ENCODE data around the gene GABRR3. TPM values are rescaled to one million over a fixed set of nuclear protein-coding genes. Genes with fewer than 3 reads are reported as not detected.

The GABRR3 gene
- total RNA-seq, 3 donors from 2014 or later = not detected

- no peak overlapping the region for H3K4me3 ChIP-seq
- DNase-seq (ENCODE audit: low spot score in 2 of 2) = no peak
- no peak overlapping the region for H3K27ac ChIP-seq
- H3K36me3 ChIP-seq = no peaks in the 10 kb centered on the region
- TF ChIP-seq, protein P1, sequence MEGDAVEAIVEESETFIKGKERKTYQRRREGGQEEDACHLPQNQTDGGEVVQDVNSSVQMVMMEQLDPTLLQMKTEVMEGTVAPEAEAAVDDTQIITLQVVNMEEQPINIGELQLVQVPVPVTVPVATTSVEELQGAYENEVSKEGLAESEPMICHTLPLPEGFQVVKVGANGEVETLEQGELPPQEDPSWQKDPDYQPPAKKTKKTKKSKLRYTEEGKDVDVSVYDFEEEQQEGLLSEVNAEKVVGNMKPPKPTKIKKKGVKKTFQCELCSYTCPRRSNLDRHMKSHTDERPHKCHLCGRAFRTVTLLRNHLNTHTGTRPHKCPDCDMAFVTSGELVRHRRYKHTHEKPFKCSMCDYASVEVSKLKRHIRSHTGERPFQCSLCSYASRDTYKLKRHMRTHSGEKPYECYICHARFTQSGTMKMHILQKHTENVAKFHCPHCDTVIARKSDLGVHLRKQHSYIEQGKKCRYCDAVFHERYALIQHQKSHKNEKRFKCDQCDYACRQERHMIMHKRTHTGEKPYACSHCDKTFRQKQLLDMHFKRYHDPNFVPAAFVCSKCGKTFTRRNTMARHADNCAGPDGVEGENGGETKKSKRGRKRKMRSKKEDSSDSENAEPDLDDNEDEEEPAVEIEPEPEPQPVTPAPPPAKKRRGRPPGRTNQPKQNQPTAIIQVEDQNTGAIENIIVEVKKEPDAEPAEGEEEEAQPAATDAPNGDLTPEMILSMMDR (IDR thresholded peaks at IDR 0.05) = no peak
- TF ChIP-seq POLR2A (IDR thresholded peaks at IDR 0.05) = no peak
- TF ChIP-seq POLR2AphosphoS5 (IDR thresholded peaks at IDR 0.05) = no peak
- intact Hi-C loops (cut with DNase I; ENCODE audit: low total_unique reads) = no loop called here
- no peaks in the 10 kb centered on the region for H3K9me3 ChIP-seq
- H3K27me3 ChIP-seq = peaks cover 0 to 11% of the 10 kb centered on the region in 2 donors
- no peaks in the 10 kb centered on the region for H3K4me1 ChIP-seq
Measured at GRCh38 chr3:98038876-98039275, 3.8 kb upstream of the GABRR3 start.

DNA sequence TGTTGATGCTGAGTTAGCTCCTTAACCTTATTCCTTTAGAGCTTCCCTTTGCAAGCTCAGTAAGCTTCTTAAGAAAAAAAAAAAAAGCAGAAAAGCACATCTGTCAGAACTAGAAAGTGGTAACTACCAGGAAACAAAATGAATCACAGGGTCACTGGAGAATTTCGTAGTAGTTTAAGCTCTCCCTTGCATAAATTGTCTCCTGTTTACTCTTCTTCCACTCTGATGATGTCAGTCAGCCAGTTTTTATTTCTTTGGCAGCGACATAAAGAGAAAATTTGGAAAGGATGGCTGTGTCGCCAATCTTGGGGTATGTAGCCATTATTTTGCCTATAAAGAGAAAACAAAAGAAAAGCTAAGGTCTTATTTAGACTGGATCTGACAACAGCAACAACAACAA is 3.2 kb upstream of the GABRR3 start:
- H3K4me1 ChIP-seq = no peaks in the 10 kb centered on the region
- H3K27ac ChIP-seq = no peak overlapping the region
- DNase-seq (ENCODE audit: low spot score in 2 of 2) = no peak
- TF ChIP-seq POLR2AphosphoS5 (IDR thresholded peaks at IDR 0.05) (no peak), POLR2A (IDR thresholded peaks at IDR 0.05) (no peak)
- TF ChIP-seq, protein P1 (IDR thresholded peaks at IDR 0.05) = no peak
- no peak overlapping the region for H3K4me3 ChIP-seq
- peaks cover 0 to 11% of the 10 kb centered on the region in 2 donors for H3K27me3 ChIP-seq
- H3K9me3 ChIP-seq = no peaks in the 10 kb centered on the region
- intact Hi-C loops (cut with DNase I; ENCODE audit: low total_unique reads) = no loop called here
- H3K36me3 ChIP-seq = no peaks in the 10 kb centered on the region

DNA sequence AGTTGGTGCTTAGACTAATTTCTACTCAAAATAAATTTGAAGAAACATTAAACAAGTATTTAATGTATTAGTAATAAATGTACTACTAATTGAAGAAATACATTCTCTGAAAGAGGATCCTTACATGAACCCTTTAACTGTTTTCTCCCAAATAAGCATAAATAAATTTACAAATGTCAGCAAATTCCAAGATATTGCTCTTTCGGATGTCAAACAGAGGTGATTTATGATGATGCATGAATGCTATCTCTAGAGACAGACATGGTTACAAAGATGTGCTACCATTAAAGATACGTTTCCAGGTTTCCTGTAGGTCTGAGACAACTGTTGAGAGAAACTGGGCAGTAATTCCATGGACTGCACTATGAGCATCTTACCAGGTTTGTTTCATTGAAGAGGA is 629 bp downstream of the GABRR3 start:
- TF ChIP-seq POLR2AphosphoS5 (IDR thresholded peaks at IDR 0.05) (no peak), POLR2A (IDR thresholded peaks at IDR 0.05) (no peak)
- TF ChIP-seq, protein P1 (IDR thresholded peaks at IDR 0.05) = no peak

GRCh38 chr3:98034036-98034435 is 1.1 kb downstream of the GABRR3 start:
- H3K4me3 ChIP-seq = no peak overlapping the region
- no peak overlapping the region for H3K27ac ChIP-seq
- DNase-seq (ENCODE audit: low spot score in 2 of 2) = no peak
- H3K9me3 ChIP-seq = no peaks in the 10 kb centered on the region
- no peak for TF ChIP-seq POLR2A (IDR thresholded peaks at IDR 0.05)
- TF ChIP-seq, protein P1 (IDR thresholded peaks at IDR 0.05) = no peak
- no peak for TF ChIP-seq POLR2AphosphoS5 (IDR thresholded peaks at IDR 0.05)
- H3K4me1 ChIP-seq = no peaks in the 10 kb centered on the region
- H3K36me3 ChIP-seq = no peaks in the 10 kb centered on the region
- peaks cover 0 to 11% of the 10 kb centered on the region in 2 donors for H3K27me3 ChIP-seq
- intact Hi-C loops (cut with DNase I; ENCODE audit: low total_unique reads) = no loop called here

More for the DNA sequence above, 629 bp downstream of the GABRR3 start:
- H3K36me3 ChIP-seq = no peaks in the 10 kb centered on the region
- no peak overlapping the region for H3K4me3 ChIP-seq
- H3K27ac ChIP-seq = no peak overlapping the region
- peaks cover 0 to 11% of the 10 kb centered on the region in 2 donors for H3K27me3 ChIP-seq
- no peaks in the 10 kb centered on the region for H3K9me3 ChIP-seq
- no peak for DNase-seq (ENCODE audit: low spot score in 2 of 2)
- no peaks in the 10 kb centered on the region for H3K4me1 ChIP-seq
- intact Hi-C loops (cut with DNase I; ENCODE audit: low total_unique reads) = no loop called here

- TF ChIP-seq POLR2A (IDR thresholded peaks at IDR 0.05) (no peak), POLR2AphosphoS5 (IDR thresholded peaks at IDR 0.05) (no peak)
- TF ChIP-seq, protein P1 (IDR thresholded peaks at IDR 0.05) = no peak
- no peak overlapping the region for H3K4me3 ChIP-seq
- no peaks in the 10 kb centered on the region for H3K9me3 ChIP-seq
- intact Hi-C loops (cut with DNase I; ENCODE audit: low total_unique reads) = no loop called here
- no peak overlapping the region for H3K27ac ChIP-seq
- H3K27me3 ChIP-seq = peaks cover 0 to 11% of the 10 kb centered on the region in 2 donors
- no peak for DNase-seq (ENCODE audit: low spot score in 2 of 2)
- no peaks in the 10 kb centered on the region for H3K4me1 ChIP-seq
- H3K36me3 ChIP-seq = no peaks in the 10 kb centered on the region
Measured at GRCh38 chr3:98032904-98033303, 2.2 kb downstream of the GABRR3 start.

All from breast epithelium (tissue), 4 donors.